Muscle of arm (tissue), 12 donors: Measurements from ENCODE around the gene TBC1D16. TPM values are rescaled to one million over a fixed set of nuclear protein-coding genes. Genes with fewer than 3 reads are reported as not detected.

ENCODE experiments used
- DNase-seq: peaks from one replicate; pipeline ENCODE4 v3.0.0-alpha.2; 2013
- polyA plus RNA-seq, 12 donors: library from polyadenylated mRNA; unstranded; fragments of 120-200 nt; gene quantifications; one replicate each; pipeline ENCODE4 v1.2.1, GENCODE V29; 2013; ENCODE audit not compliant: insufficient read length in 12 of 12

The TBC1D16 gene
- polyA plus RNA-seq, 12 donors = 24.9 to 35.8 (median 27.8) TPM; not detected in 1

DNA sequence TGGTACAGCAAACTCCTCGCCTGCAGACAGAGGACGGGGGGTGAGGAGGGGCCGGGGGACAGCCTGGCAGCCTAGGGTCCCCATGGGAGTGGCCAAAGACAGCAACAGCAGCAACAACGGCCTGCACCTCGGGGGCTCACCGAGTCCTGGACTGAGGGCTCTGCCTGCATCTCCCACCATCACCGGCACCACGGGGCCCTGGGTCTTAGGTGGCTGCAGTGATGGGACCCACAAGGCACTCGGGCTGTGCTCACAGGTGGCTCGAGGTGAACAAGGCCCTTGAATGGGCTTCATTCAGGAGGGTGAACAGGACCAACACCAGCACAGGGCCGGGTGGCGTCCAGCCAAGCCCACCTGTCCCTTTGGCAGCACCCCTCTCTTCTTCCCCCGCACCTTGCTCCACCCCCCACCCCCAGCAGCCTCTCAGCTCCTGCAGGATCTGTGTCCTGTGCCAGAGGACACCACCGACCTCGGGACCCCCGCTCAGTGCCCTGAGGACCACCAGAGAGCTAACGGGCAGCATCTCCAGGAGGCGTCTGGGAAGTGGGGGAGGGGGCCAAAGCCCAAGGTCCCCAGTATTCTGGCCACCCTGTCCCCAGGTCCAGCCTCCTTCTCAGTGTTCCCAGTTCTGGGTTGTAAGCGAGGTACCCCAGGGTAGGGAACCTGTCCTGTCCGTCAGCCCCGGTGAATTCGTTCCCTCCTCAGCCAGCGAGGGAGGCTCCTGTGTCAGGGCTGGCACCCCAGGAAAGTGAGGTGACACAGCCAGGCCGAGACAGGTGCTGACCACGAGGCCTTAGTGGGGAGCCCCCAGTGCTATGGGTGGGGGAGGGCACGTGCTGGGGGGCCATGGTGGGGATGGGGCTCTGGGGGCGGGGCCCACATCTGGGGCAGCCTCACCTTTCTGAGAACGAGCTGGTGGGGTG lies 94.3 kb downstream of the TBC1D16 start:
- DNase-seq = no peak

DNA sequence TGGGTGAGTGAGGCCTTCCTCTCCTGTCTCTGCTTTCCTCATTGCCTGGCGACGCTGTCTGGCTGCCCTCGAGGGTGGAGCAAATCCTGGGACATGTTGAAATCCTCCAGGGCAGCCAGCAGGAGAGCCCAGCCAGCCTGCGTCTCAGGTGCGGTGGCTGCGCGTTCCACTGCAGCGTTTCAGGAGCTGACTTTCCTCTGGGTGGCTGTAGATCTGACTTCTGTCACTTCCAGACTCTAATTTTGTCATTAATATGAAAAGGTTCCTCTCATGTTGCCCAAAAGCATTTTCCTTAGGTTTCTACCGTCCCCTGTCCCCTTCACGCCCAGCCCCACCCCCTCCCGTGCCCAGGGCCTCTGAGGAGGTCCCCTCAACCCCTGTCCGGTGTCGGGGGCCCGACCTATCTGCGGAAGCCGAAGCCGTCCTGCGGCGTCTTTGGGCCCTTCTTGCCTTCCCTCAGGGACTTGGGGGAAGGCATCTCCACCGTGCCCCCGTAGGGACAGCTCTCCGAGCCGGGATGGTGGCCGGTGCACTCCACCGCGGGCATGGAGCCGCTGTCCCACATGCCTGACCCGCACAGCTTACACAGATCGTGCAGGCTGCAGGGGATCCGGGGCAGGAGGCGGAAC lies 95.1 kb downstream of the TBC1D16 start:
- DNase-seq = no peak

DNA sequence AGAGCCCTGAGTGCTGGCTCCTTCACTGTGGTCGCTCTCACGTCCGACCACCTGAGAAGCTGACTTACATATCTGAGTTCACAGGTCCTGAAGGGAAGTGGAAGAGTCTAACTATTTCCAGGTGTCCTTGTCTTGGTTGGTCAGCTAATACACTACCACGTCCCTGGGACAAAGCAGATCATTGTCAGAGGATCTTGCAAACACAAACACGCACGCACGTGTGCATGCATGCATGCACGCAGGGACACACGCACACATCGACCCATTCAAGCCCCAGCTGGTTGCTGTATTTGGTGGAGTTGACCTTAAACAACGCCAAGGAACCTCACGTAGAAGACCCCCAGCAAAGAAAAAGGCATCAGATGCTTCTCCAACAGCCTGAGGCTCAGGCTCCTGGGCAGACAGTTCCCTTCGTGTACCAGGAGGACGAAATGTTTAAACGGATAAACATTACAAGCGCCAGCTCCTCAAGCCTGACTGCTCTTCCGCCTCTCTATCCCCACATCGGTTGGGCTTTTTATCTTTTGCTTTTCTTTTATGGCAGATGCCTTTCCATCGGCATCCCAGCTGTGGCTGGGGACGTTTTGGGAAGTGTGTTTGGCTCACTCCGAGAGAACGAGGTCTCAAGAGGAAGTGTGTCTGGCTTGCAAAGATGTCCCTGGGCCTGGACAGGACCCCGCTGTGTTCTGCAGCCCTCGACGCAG lies 95.8 kb downstream of the TBC1D16 start:
- no peak for DNase-seq

DNA sequence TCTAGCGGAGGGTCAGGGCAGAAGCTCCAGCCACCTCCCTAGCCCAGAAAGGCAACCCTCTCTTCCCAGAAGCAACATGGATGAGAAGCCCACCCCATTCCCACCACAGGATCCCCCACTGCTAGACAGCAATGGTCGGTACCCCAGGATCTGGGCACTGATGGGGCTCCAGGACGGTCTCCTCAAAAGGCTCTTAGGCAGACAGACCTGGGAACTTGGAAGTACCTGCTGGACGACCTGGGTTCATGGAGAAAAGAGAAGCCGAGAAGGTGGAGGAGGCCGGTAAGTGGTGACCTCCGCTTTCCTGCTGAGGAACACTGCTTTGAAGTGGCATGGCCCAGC lies 96.6 kb downstream of the TBC1D16 start:
- DNase-seq = no peak

DNA sequence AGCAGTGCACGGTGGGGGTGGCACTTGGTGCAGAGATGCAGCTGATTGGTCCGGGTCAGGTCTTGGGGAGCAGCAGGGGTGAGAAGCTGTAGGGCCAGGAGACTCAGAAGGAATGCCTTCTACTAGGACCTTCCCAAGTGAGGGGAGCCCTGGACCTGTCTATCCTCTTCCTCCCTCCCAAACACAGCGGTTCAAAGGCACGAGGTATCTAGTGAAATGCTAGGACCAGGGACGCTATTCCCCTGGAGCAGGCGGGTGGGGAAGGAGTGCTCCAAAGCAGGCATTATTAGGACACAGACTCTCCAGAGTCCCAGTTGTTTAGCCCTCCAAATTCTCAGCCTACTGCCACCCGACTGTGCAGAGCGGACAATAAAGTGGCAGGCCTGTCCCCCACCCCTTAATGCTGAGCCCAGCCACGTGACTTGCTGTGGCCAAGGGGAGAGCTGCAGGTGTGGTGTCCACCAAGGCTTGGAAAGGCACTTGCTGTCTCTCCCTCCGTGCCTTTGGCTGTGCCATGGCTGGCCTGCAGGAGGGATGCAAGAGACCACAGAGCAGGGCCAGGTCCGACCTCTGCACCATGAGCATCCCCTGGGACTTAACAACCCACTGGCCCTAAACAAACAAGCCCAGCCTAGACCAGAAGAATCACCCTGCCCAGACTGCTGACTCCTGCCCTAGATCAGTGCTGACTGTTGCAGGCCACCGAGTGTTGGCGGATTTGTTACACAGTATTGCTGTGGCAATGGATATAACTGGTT lies 97.2 kb downstream of the TBC1D16 start:
- DNase-seq = no peak

DNA sequence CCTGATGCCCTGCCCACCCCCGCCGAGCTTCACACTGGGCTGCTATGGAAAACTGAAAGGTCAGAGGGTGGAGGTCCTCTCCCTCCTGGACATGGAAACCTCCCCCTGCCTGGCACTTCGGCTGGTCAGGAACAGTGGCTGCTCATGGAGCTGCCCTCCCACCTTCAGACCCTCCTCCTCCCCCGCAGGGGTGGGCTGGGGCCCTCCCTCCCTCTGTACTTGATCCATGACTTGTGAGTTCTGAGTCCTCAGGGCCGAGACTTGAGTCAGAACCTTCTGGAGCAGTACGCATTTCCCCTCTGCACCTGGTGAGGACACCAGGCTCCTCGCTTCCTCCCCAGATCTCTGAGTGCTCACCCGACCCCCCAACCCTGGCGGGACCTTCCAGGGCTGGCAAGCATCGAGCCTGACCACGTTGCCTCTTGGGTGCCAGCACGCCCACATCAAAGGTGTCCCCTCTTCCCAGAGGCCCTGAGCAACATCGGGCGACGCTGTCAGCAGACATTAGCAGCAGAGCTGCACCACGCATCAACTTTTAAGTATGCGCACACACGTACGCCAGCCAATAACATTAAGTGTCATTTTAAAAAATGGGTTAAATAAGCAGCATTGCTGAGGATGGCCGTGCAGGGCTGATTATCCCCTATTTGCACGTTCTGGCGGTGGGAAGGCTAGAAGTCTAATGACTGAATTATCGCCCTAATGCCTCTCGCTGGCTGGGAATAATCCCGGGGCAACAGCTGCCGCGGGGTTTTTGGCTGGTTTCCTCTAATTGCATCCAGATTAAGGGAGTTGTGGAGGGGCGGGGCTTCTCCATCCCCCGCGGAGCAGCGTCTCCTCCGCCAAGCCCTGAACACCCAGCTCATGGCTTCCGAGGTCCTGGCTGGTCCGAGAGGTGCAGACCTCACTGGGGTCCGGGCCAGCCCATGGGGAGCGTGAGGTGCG lies 98.0 kb downstream of the TBC1D16 start:
- DNase-seq = peak; percentile 55

DNA sequence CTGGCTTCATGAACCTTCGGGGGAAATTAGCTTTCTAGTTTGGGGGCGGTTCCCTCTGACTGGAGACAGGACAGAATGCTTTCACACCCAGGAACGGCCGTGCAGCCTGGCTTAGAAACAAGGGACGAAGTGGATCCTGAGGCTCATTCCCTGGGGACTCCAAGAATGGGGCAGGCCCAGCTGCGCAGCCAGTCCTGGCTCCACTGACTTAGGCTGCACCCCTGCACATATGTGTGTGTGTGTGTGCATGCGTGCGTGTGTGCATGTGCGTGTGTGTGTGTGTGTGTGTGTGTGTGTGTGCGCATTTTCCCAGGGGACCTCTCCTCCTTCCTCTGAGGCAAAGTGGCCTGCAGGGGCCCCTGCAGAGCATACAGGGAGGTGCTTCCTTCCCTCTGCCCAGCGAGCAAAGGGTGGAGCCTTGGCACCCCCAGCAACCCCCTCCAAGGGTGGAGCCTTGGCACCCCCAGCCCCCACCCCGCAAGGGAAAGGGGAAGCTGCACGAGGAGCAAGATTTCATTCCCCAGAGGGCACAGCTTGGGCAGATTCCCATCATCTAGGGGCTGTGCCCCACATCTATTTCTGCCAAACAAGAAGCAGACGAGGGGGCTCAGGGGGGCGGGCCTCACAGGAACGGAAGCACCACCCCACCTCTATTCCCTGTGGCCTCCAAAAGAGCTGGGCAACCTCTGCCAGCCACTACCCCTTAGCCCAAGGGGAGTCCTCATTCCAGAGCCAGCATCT lies 98.9 kb downstream of the TBC1D16 start:
- no peak for DNase-seq

DNA sequence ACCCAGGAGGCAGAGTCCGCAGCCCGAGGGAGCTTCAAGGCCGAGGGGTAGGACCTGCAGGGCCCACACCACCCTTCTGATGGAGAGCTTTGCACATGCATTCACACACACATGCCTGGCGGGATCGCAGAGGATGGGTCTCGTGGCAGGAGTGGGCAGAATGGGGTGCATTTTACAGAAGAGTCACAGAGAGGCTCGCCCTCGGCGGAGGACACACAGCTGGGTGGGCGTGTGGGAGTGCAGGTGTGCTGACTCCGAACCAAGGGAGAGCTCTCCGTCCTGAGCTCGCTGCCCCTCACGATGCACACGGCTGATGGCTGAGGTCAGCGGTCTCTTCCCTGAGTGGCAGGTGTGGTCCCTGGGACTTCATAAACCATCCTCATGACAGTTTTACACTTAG lies 99.6 kb downstream of the TBC1D16 start:
- DNase-seq = no peak

DNA sequence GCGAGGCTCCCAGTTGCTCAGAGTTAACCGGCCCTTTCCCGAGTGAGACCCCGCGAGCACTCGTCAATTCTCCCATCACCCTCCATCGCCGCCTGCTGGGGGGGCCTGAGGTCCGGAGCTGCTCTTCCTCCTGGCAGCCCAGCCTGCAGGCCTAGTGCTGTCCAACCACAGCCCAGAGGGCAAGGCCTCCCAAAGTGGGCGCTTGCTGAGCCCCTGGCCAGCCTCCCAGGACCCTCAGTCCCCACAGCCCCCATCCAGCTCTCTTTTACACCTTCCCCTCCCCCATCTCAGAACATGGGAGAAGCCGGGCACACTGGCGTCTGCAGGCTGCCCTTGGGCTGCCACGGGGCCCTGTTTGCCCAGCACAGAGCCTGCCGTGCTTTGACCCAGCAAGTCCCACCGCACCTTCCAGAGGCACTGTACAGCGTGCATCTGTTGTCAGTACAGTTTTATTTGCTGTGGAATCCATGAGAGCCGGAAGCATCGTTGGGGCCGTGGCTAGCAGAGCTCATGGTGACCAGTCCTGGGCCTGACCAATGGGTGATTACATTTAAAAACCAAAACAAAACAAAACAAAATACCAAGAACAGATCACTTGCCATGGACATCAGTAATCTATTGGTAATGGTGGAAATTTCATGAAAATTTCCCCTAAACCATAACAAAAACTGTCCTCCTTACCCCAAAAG lies 100.3 kb downstream of the TBC1D16 start:
- no peak for DNase-seq

DNA sequence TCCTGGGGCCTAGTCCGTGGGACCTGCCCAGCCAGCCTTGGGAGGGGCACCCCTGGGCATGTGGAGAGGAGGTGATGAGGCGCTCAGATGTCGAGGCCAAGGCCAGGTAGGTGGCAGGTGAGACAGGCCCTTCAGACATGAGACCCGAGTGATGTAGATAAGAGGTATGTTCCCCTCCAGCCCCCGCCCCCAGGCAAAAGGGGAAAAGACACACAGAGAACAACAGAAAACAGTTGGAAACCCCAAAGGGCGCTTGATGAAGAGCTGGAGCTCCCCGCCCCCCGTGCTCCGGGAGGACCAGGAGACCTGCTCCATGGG lies 101.1 kb downstream of the TBC1D16 start:
- DNase-seq = no peak

DNA sequence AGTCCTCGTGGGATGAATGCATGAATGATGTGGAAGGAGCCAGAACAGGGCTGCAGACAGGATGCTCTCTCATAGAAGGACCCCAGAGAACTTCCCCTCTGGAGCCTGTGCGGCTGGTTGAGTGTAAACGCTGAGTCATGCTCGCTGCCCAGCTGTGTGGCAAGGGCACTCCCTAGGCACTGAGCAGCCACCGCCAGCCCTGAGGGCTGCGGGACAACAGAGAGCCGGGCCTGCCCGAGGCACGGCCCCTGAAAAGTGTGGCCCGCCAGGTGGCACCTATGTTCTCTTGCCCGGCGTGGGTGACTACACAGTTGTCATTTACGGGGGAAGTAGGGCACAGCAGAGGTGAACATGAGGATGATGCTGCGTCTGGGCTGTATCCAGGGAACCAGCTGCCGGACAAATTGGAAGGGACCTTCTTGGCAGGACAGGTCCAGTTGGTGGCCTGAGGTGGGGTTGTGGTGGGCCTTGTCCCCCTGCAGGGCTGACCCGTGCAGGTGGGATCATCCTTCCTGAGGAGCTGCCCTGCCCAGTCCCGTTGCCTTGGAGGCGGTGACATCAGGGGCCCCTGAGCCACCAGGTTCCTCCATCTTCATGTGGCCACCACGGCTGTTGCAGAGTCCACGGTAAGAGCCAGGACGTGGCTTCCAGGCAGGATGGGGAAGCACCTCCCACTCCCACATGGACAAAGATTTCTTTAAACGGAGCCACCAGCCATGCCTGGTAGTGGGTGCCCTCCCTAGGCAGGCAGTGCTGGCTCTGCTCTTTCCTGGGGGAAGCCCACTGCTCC lies 101.6 kb downstream of the TBC1D16 start:
- DNase-seq = no peak

DNA sequence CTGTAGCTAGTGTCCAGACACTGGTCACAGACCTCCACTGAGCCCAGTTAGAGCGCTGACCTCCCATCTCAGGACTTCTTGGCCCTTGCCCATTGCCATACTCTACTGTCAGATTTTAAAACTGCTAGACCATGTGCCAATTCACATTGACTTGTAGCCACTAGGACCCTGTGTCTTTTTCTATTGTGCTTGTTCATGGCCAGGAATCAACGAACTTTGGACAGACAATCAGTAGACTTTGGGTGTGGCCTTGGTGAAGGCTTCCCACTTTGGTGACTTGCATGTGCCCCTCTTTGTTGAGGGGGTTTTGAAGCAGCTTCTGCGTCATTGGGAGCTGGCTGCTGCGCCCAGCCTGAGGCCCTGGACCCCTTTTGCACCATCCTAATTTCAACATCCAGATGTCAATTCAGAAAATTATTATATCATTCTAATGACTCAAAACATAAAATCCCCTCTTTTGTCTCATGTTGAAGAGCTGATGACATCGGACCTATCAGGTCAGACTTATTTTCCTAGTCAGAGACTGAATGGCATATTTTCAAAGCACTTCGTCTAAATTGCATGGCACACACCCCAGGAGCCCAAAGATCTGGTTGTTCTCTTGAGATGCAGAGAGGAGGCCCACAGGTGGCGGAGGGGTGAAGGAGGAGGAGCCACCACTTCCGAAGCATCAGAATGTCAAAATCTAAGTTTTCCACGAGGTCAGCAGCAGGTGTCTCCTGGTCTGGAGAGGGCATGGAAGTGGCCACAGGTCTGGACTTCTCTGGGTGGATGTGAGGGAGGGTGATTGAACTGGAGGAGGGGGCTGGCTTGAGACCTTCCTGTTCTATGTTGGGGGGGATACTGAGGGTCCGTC lies 103.0 kb downstream of the TBC1D16 start:
- DNase-seq = no peak

DNA sequence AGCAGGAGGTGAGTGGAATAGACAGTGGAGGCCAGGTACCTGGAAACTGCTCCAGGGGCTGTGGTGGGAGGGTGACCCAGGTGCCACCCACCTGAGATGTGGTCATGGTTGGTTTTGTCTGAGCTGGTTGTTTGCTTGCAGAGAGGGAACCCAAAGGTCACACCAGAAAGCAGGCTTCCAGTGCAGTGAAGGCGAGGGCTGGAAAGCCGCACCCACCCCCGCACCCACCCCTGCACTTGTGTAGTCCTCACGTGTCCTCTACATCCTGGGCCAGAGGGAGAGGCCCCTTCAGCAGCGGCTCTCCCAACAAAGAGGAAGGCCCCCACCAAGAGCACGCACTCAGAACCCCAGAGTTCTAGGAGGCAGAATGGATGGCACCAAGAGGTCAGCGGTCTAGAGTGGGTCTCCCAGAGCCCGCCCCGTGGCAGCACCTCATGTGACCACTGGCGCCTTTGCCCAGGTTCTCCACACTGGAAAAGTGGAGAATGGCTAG lies 103.8 kb downstream of the TBC1D16 start:
- no peak for DNase-seq

DNA sequence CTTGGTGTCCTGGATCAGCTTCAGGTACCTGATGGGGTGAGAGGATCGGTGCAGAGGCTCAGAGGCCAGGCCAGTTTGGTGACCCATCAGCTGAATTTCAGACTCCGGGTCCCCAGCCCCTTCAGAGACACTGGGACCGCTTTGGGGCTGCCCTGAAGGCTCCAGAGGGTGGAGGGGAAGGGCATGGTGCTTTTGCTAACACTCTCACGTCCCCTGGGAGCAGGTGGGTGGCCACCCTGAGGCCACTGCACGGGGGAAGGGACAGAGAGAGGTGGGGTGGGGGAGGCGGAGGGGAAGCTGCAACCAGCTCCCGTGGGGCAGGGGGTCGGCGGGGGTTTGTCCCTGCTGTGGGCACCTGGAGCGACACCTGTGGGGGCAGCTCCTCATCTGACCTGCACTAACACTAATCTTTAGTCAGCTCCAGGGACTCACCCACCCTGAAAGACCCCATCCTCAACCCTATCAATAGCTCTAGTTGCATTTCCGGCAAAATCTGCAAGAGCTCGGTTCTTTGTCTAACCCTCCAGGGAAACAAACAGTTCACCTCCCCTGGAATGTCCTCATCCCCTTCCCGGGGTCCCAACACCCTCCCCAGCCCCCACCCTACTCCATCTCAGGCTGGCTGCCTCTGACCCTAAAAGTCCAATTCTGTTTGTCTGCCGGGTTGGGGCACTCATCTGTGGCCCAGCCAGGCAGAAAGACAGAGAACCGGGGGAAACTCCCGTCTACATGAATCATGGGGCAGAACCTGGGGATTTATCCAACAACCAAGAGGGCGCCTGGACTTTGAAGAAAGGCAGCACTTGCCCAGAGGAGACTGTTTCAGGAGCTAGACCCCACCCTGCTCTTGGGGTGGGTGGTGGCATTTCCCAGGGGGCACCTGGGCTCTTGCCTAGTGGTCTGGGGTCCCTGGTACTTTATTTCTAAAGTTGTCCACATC lies 104.5 kb downstream of the TBC1D16 start:
- no peak for DNase-seq

DNA sequence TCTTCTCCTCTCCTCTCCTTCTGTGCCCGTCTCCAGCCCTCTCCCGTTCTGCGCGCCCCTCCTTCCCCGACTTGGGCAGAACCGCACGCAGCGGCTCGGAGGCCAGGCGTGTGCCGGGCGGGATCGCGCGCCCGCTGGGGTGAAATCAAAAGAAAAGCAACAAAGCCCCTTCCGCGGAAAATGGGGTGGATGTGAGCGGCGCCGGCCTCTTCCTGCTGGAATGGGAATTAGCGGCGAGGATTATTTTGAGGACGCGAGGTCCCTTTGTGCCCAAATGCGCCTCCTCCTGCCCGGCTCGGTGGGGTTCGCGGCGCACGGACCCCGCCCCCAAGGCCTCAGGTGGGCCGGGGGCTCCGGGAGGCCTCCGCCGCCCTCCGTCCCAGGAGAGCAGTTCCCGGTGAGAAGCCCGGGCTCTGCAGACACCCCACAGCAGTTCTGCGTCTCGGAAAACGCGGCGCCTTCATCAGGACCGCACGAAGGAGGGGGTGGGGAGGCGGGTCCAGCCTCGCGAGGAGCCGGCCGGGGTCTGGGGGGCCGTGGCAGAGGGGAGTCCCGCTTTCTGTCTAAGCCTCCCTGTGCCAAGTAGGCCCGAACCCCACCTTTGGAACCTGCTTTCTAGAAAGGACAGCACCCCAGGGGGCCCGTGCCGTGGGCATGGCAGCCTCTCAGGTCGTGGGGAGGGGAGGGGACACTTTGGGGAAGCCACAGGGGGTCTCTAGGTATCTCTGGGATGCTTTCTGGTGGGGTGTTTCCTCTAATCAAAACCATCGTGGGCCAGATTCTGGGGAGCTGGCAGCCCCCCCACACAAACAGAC lies 105.4 kb downstream of the TBC1D16 start:
- DNase-seq = no peak
